ENCODE measurements around the gene MAGEA2.
"Not testable (repeated sequence)": the region's sequence is repeated elsewhere in the genome, so short reads cannot be mapped to it uniquely, and the experiment has no call there.

Gene MAGEA2

GRCh38 chrX:152706500-152706899, 47.1 kb downstream of the MAGEA2 start:
- DNase-seq = not testable (repeated sequence)

- DNase-seq = not testable (repeated sequence)
These were observed 53.3 kb downstream of the MAGEA2 start for GRCh38 chrX:152700390-152700789.
